IMR-90 (cell line): Measurements from ENCODE around the gene TEX2. TPM values are rescaled to one million over a fixed set of nuclear protein-coding genes. Genes with fewer than 3 reads are reported as not detected.

ENCODE experiments used
- ATAC-seq: fragments of 200-7000 bp; cut with Tn5 transposase; 2 replicates; pipeline ENCODE4 v1.9.1; 2020; ENCODE audit warnings: low read depth, mild to moderate bottlenecking, moderate library complexity
- BruUV-seq: library from RNA; stranded (reverse); fragments of 400-500 nt; replicated peaks from 2 replicates; lab custom pipeline; 2021; lab: Mats Ljungman, UMichigan
- CTCF ChIA-PET: fragments of 300-600 bp; formaldehyde crosslinking; extraction: SDS; loops from one replicate; lab custom pipeline; 2021; ENCODE audit warnings: antibody characterized with exemption; lab: Yijun Ruan, JAX
- POLR2A ChIA-PET: fragments of 300-600 bp; sonication (Branson Sonifier 250); formaldehyde crosslinking; loops from one replicate; lab custom pipeline; 2022; ENCODE audit warnings: antibody characterized with exemption; ENCODE audit not compliant: unreplicated experiment; lab: Charles Lee
- DNase-seq: peaks from one replicate; pipeline ENCODE4 v3.0.0; 2013
- H2AFZ ChIP-seq: replicated peaks from 2 replicates; pipeline ENCODE3; 2013; ENCODE audit warnings: low read length, mild to moderate bottlenecking; ENCODE audit not compliant: poor library complexity
- H2AK5ac ChIP-seq: 2 replicates; pipeline ENCODE4 v1.6.1; 2013; ENCODE audit warnings: low read depth, low read length, inconsistent platforms
- H2AK9ac ChIP-seq: replicated peaks from 2 replicates; pipeline ENCODE3; 2013; ENCODE audit warnings: mild to moderate bottlenecking, low read depth, low read length, moderate library complexity; ENCODE audit not compliant: poor library complexity
- H2BK120ac ChIP-seq: 2 replicates; pipeline ENCODE4 v1.6.1; 2013; ENCODE audit warnings: low read depth, low read length, inconsistent platforms
- H2BK15ac ChIP-seq: 3 replicates; pipeline ENCODE4 v1.6.1; 2013; ENCODE audit warnings: low read depth, low read length, inconsistent platforms
- H2BK20ac ChIP-seq: 2 replicates; pipeline ENCODE4 v1.6.1; 2013; ENCODE audit warnings: low read depth, mild to moderate bottlenecking, inconsistent platforms, low read length, moderate library complexity
- H2BK5ac ChIP-seq: 2 replicates; pipeline ENCODE4 v1.6.1; 2013; ENCODE audit warnings: mild to moderate bottlenecking, low read depth, low read length, inconsistent platforms; ENCODE audit not compliant: poor library complexity, severe bottlenecking
- H3K14ac ChIP-seq: replicated peaks from 2 replicates; pipeline ENCODE4 v1.6.1; 2013; ENCODE audit warnings: low read depth, low read length, inconsistent platforms
- H3K18ac ChIP-seq: 2 replicates; pipeline ENCODE4 v1.6.1; 2013; ENCODE audit warnings: low read depth, low read length, control low read depth
- H3K23ac ChIP-seq: 2 replicates; pipeline ENCODE4 v1.6.1; 2013; ENCODE audit warnings: low read depth, low read length, inconsistent platforms
- H3K27ac ChIP-seq: 2 replicates; pipeline ENCODE4 v1.5.1; 2013; ENCODE audit warnings: mild to moderate bottlenecking, control low read depth, low read length; ENCODE audit not compliant: insufficient read depth
- H3K27me3 ChIP-seq: 2 replicates; pipeline ENCODE4 v1.6.1; 2013; ENCODE audit warnings: low read length; ENCODE audit not compliant: control insufficient read depth, insufficient read depth
- H3K36me3 ChIP-seq: 2 replicates; pipeline ENCODE4 v1.6.1; 2013; ENCODE audit warnings: low read length, mixed read lengths; ENCODE audit not compliant: control insufficient read depth, insufficient read depth
- H3K4ac ChIP-seq: 2 replicates; pipeline ENCODE4 v1.6.1; 2013; ENCODE audit warnings: low read depth, low read length, inconsistent platforms
- H3K4me1 ChIP-seq: 2 replicates; pipeline ENCODE4 v1.6.1; 2013; ENCODE audit warnings: low read length, mixed read lengths; ENCODE audit not compliant: control insufficient read depth, insufficient read depth
- H3K4me2 ChIP-seq: 2 replicates; pipeline ENCODE4 v1.6.1; 2013; ENCODE audit warnings: low read depth, mild to moderate bottlenecking, control low read depth, low read length, moderate library complexity
- H3K4me3 ChIP-seq: 2 replicates; pipeline ENCODE4 v1.5.1; 2013; ENCODE audit warnings: low read depth, mild to moderate bottlenecking, control low read depth, low read length, moderate library complexity; ENCODE audit not compliant: insufficient read depth
- H3K56ac ChIP-seq: 2 replicates; pipeline ENCODE4 v1.6.1; 2013; ENCODE audit warnings: low read length, inconsistent platforms; ENCODE audit not compliant: insufficient read depth; ENCODE audit errors: extremely low read depth
- H3K79me1 ChIP-seq, 2 experiments: 2 replicates each; pipeline ENCODE4 v1.6.1; 2013; ENCODE audit warnings: low read length in 2 of 2, inconsistent platforms in 1 of 2, low read depth in 1 of 2
- H3K9ac ChIP-seq: 2 replicates; pipeline ENCODE4 v1.6.1; 2013; ENCODE audit warnings: low read depth, low read length, control low read depth
- H3K9me1 ChIP-seq: 2 replicates; pipeline ENCODE4 v1.6.1; 2013; ENCODE audit warnings: low read length, inconsistent platforms; ENCODE audit not compliant: insufficient read depth
- H3K9me3 ChIP-seq: 2 replicates; pipeline ENCODE4 v1.6.1; 2013; ENCODE audit warnings: low read length; ENCODE audit not compliant: control insufficient read depth, insufficient read depth
- H4K20me1 ChIP-seq: 2 replicates; pipeline ENCODE4 v1.6.1; 2013; ENCODE audit warnings: low read length, inconsistent platforms; ENCODE audit not compliant: insufficient read depth
- H4K5ac ChIP-seq: 2 replicates; pipeline ENCODE4 v1.6.1; 2013; ENCODE audit warnings: mild to moderate bottlenecking, low read depth, low read length, control low read depth
- H4K8ac ChIP-seq, 2 experiments: 2 replicates each; pipeline ENCODE4 v1.6.1; 2013; ENCODE audit warnings: low read depth in 2 of 2, low read length in 2 of 2, control low read depth in 1 of 2, inconsistent platforms in 1 of 2
- H4K91ac ChIP-seq: 2 replicates; pipeline ENCODE4 v1.6.1; 2013; ENCODE audit warnings: low read depth, low read length, inconsistent platforms; ENCODE audit not compliant: insufficient read depth
- BHLHE40 ChIP-seq: fragments of 150-350 bp; IDR thresholded peaks from 2 replicates; pipeline ENCODE4 v1.6.1; 2016; ENCODE audit warnings: mild to moderate bottlenecking, low read depth, low read length
- CHD1 ChIP-seq: IDR thresholded peaks from 2 replicates; pipeline ENCODE4 v1.6.1; 2012; ENCODE audit warnings: low read depth, low read length, improper control_type of control experiment
- CTCF ChIP-seq: conservative IDR thresholded peaks from 2 replicates; pipeline ENCODE4 v1.5.1; 2012; ENCODE audit warnings: mild to moderate bottlenecking, low read depth, low read length, improper control_type of control experiment
- MAZ ChIP-seq: IDR thresholded peaks from 2 replicates; pipeline ENCODE4 v1.6.1; 2012; ENCODE audit warnings: low read depth, mild to moderate bottlenecking, low read length, improper control_type of control experiment, moderate library complexity, borderline replicate concordance
- MXI1 ChIP-seq: IDR thresholded peaks from 2 replicates; pipeline ENCODE4 v1.6.1; 2012; ENCODE audit warnings: low read depth, mild to moderate bottlenecking, low read length, moderate library complexity, borderline replicate concordance
- RAD21 ChIP-seq: IDR thresholded peaks from 2 replicates; pipeline ENCODE4 v1.6.1; 2012; ENCODE audit warnings: low read length, improper control_type of control experiment
- RCOR1 ChIP-seq: IDR thresholded peaks from 2 replicates; pipeline ENCODE4 v1.6.1; 2012; ENCODE audit warnings: mild to moderate bottlenecking, low read length, improper control_type of control experiment; ENCODE audit not compliant: insufficient replicate concordance
- SMC3 ChIP-seq: fragments of 150-350 bp; IDR thresholded peaks from 2 replicates; pipeline ENCODE4 v1.6.1; 2016; ENCODE audit warnings: low read depth, mild to moderate bottlenecking, antibody characterized with exemption, low read length, moderate library complexity
- USF2 ChIP-seq: fragments of 150-350 bp; IDR thresholded peaks from 2 replicates; pipeline ENCODE4 v1.6.1; 2017; ENCODE audit warnings: mild to moderate bottlenecking, antibody characterized with exemption, low read length, low read depth
- WGBS, 2 experiments: methylation state at CpG; one replicate each; pipeline versions ENCODE4 v1.1.5 to v1.1.7; 2013; ENCODE audit warnings: missing lambda C conversion rate in 2 of 2; ENCODE audit not compliant: insufficient read length in 1 of 2; ENCODE audit errors: extremely low coverage in 2 of 2; 5-methylcytosine and 5-hydroxymethylcytosine counted together
- dilution Hi-C: fragments of 300-500 bp; cut with HindIII; formaldehyde crosslinking; loops from one replicate; pipeline ENCODE4 v1.14.3; 2018; ENCODE audit warnings: low sequenced_read_pairs; ENCODE audit not compliant: unreplicated experiment
- in situ Hi-C: fragments of 300-500 bp; cut with MboI; formaldehyde crosslinking; loops from 3 replicates; pipeline ENCODE4 v1.14.3; 2019; ENCODE audit warnings: low sequenced_read_pairs, inconsistent platforms, mixed read lengths
- intact Hi-C: fragments of 100-400 bp; cut with micrococcal nuclease; formaldehyde crosslinking; loops from 2 replicates; pipeline ENCODE4 v1.10.0; 2022
- polyA plus RNA-seq, 3 experiments: library from polyadenylated mRNA; depleted of rRNA; stranded (reverse); fragments of >200 nt; gene quantifications; 2 replicates each; pipeline ENCODE4 v1.2.3, GENCODE V29; 2012; ENCODE audit warnings: low replicate concordance in 1 of 3
- total RNA-seq: library from RNA; depleted of rRNA; stranded (reverse); fragments of >200 nt; gene quantifications from 2 replicates; pipeline ENCODE4 v1.2.3, GENCODE V29; 2012

TEX2 gene
- total and polyA plus RNA-seq, 2 of the 4 experiments (the other 2 are of a cell fraction): 18.2 to 21.9 TPM

DNA sequence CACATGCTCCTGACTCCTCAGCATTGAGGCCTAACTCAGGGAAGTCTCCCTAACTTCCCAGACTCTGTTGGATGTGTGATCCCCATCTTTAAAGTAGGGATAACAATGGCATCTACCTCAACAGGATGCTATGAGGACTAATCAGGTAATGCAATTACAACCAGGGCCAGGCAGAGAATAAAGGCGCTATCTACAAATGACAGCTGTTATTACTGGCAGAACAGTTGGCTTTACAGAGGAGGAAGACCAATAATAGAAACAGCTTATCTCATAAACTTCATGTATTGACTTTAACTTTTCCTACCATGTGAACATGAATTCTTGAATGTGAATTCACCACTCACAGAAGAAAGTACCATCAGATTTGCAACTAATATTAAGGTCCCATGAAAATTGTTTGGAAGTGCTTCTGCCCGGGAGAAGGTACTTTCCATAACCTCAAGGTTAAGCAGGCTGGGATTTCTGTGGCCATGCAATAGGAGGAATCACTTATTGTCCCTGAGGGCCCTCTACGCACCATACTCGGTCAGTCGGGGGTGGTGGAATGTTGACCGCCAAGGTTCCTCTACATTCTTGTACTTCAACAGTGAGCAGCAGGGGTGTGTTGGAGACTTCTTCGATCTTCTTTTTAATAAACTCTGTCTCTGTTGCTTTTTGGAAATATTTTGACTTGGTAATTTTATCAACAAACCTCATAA, 110.5 kb downstream of the TEX2 start:
- no peak overlapping the region for H3K27ac ChIP-seq
- CTCF ChIA-PET: no interaction called here
- no CpG with 5 or more reads among the region's 7 CpGs for WGBS, 2 experiments
- H3K79me1 ChIP-seq: peaks cover 0 to 10% of the 10 kb centered on the region in 2 experiments; a peak in 1 of 4 replicates
- POLR2A ChIA-PET: no interaction called here
- H3K23ac ChIP-seq: no peak overlapping the region
- no peak overlapping the region; the same call in 1 of the 2 replicates for H2AK5ac ChIP-seq
- H2BK20ac ChIP-seq: no peak overlapping the region
- peaks cover 12% of the 10 kb centered on the region for H3K9me1 ChIP-seq
- no peak overlapping the region for H2BK15ac ChIP-seq
- H2BK5ac ChIP-seq: no peak overlapping the region
- H4K5ac ChIP-seq: no peak overlapping the region
- DNase-seq (no peak), ATAC-seq (no peak)
- dilution Hi-C loops: no loop called here
- no peak overlapping the region for H3K4me2 ChIP-seq
- H3K36me3 ChIP-seq: peaks cover 7% of the 10 kb centered on the region; the same call in 1 of the 2 replicates
- H4K20me1 ChIP-seq: peaks cover 9% of the 10 kb centered on the region; the same call in 1 of the 2 replicates
- H3K4me3 ChIP-seq: no peak overlapping the region
- H3K4ac ChIP-seq: no peak overlapping the region
- H2AFZ ChIP-seq: no peak overlapping the region
- H2BK120ac ChIP-seq: no peak overlapping the region
- no peaks in the 10 kb centered on the region for H3K9me3 ChIP-seq
- intact Hi-C loops: no loop called here
- no TSS peak for BruUV-seq
- H3K56ac ChIP-seq: no peak overlapping the region
- no peak overlapping the region for H4K91ac ChIP-seq
- peaks cover 11% of the 10 kb centered on the region for H3K4me1 ChIP-seq
- H4K8ac ChIP-seq: no peak overlapping the region
- in situ Hi-C loops: no loop called here
- no peak for TF ChIP-seq CTCF
- no peak for TF ChIP-seq BHLHE40
- TF ChIP-seq CHD1: no peak
- no peak for TF ChIP-seq RCOR1
- no peak for TF ChIP-seq MXI1
- no peak for TF ChIP-seq USF2
- TF ChIP-seq SMC3: no peak
- no peak for TF ChIP-seq MAZ
- no peak for TF ChIP-seq RAD21
- no peak overlapping the region for H3K9ac ChIP-seq
- H3K14ac ChIP-seq: no peak overlapping the region
- no peak overlapping the region for H3K18ac ChIP-seq
- no peaks in the 10 kb centered on the region for H3K27me3 ChIP-seq
- H2AK9ac ChIP-seq: no peak overlapping the region
